A673 (cell line): ENCODE results near the gene PKP3. TPM values are rescaled to one million over a fixed set of nuclear protein-coding genes. Genes with fewer than 3 reads are reported as not detected.
"Not testable (repeated sequence)": the region's sequence is repeated elsewhere in the genome, so short reads cannot be mapped to it uniquely, and the experiment has no call there.

Experiments
- BruUV-seq: library from RNA; stranded (reverse); fragments of 400-500 nt; replicated peaks from 2 replicates; lab custom pipeline; 2021; lab: Mats Ljungman, UMichigan
- CTCF ChIA-PET: fragments of 300-600 bp; sonication (Branson Sonifier 250); formaldehyde crosslinking; loops from one replicate; lab custom pipeline; 2022; ENCODE audit warnings: antibody characterized with exemption; lab: Charles Lee
- POLR2A ChIA-PET: fragments of 300-600 bp; sonication (Branson Sonifier 250); formaldehyde crosslinking; loops from one replicate; lab custom pipeline; 2022; ENCODE audit warnings: antibody characterized with exemption; ENCODE audit not compliant: low non-redundant PET; lab: Charles Lee
- DNase-seq: peaks from one replicate; pipeline ENCODE4 v3.0.0-alpha.2; 2015; ENCODE audit warnings: low spot score
- H3K27ac ChIP-seq: fragments of 200-600 bp; sonication (generic); 2 replicates; pipeline ENCODE4 v1.5.1; 2016; ENCODE audit warnings: mixed run types, low read depth, mild to moderate bottlenecking, mixed read lengths, antibody characterized with exemption, low read length; ENCODE audit not compliant: poor library complexity, severe bottlenecking
- H3K27me3 ChIP-seq: fragments of 200-600 bp; sonication (generic); replicated peaks from 2 replicates; pipeline ENCODE4 v1.6.1; 2017; ENCODE audit warnings: mixed run types, low read depth, mild to moderate bottlenecking, mixed read lengths, antibody characterized with exemption, low read length; ENCODE audit not compliant: insufficient read depth, poor library complexity
- H3K36me3 ChIP-seq: fragments of 200-600 bp; sonication (generic); 2 replicates; pipeline ENCODE4 v1.6.1; 2016; ENCODE audit warnings: mixed run types, mild to moderate bottlenecking, mixed read lengths, antibody characterized with exemption, low read length; ENCODE audit not compliant: insufficient read depth, poor library complexity, severe bottlenecking
- H3K4me1 ChIP-seq: fragments of 200-600 bp; sonication (generic); 2 replicates; pipeline ENCODE4 v1.6.1; 2017; ENCODE audit warnings: mixed run types, mild to moderate bottlenecking, mixed read lengths, antibody characterized with exemption, low read length; ENCODE audit not compliant: insufficient read depth, poor library complexity, severe bottlenecking
- H3K4me3 ChIP-seq: fragments of 200-600 bp; sonication (generic); 2 replicates; pipeline ENCODE4 v1.5.1; 2016; ENCODE audit warnings: low read depth, mixed run types, mild to moderate bottlenecking, mixed read lengths, low read length; ENCODE audit not compliant: poor library complexity, severe bottlenecking
- H3K9me3 ChIP-seq: fragments of 200-600 bp; sonication (generic); 2 replicates; pipeline ENCODE4 v1.6.1; 2016; ENCODE audit warnings: mixed run types, low read depth, mild to moderate bottlenecking, mixed read lengths, antibody characterized with exemption, low read length; ENCODE audit not compliant: poor library complexity, severe bottlenecking
- CTCF ChIP-seq: fragments of 300-800, 200-600 bp; sonication (generic); conservative IDR thresholded peaks from 2 replicates; pipeline ENCODE4 v1.5.1; 2017; ENCODE audit warnings: low read depth, mild to moderate bottlenecking, antibody characterized with exemption, low read length, moderate library complexity, mixed read lengths
- EZH2 ChIP-seq: fragments of 200-600 bp; sonication (generic); IDR thresholded peaks from 2 replicates; pipeline ENCODE4 v1.6.1; 2017; ENCODE audit warnings: borderline replicate concordance, low read depth, mild to moderate bottlenecking, mixed read lengths, antibody characterized with exemption, low read length; ENCODE audit not compliant: poor library complexity, severe bottlenecking
- intact Hi-C: fragments of 100-400 bp; cut with micrococcal nuclease; formaldehyde crosslinking; loops from one replicate; pipeline ENCODE4 v1.10.0; 2022; ENCODE audit not compliant: unreplicated experiment
- total RNA-seq: library from RNA; stranded (reverse); gene quantifications from 2 replicates; pipeline ENCODE4 v1.2.3, GENCODE V29; 2021

Gene PKP3
- total RNA-seq, 1 experiment from 2014 or later: not detected

- TF ChIP-seq EZH2 (no peak), CTCF (no peak)
- DNase-seq: no peak
- H3K36me3 ChIP-seq: no peaks in the 10 kb centered on the region
- H3K27ac ChIP-seq: no peak overlapping the region
- intact Hi-C loops: no loop called here
- no peaks in the 10 kb centered on the region for H3K4me1 ChIP-seq
- no peak overlapping the region for H3K4me3 ChIP-seq
- POLR2A ChIA-PET: no interaction called here
- no TSS peak for BruUV-seq
- no peaks in the 10 kb centered on the region for H3K9me3 ChIP-seq
- CTCF ChIA-PET: no interaction called here
- H3K27me3 ChIP-seq: no peaks in the 10 kb centered on the region
These were observed 47.5 kb upstream of the PKP3 start for GRCh38 chr11:346529-346928.

GRCh38 chr11:349270-349954 is 44.6 kb upstream of the PKP3 start:
- H3K4me3 ChIP-seq, POLR2A ChIA-PET, CTCF ChIA-PET, BruUV-seq, H3K27ac ChIP-seq, H3K9me3 ChIP-seq, H3K36me3 ChIP-seq, DNase-seq, H3K27me3 ChIP-seq, intact Hi-C loops, H3K4me1 ChIP-seq: not testable (repeated sequence)

- CTCF ChIA-PET: interaction anchor here (0.7 kb wide), 1 partner anchor 219 kb away, joined by 3 read pairs; no protein-coding TSS in a partner anchor
These were observed 43.8 kb upstream of the PKP3 start for GRCh38 chr11:350033-350722.

GRCh38 chr11:350723-351255 is 43.2 kb upstream of the PKP3 start:
- CTCF ChIA-PET: interaction anchor here (0.7 kb wide), 1 partner anchor 218 kb away, joined by 3 read pairs; no protein-coding TSS in a partner anchor
- no peak for DNase-seq
- Histone ChIP-seq H3K4me3 (no peak overlapping the region), H3K27ac (no peak overlapping the region), H3K27me3 (no peaks in the 10 kb centered on the region), H3K4me1 (peaks cover 9% of the 10 kb centered on the region), H3K36me3 (no peaks in the 10 kb centered on the region), H3K9me3 (no peaks in the 10 kb centered on the region)
- POLR2A ChIA-PET: no interaction called here
- intact Hi-C loops: loop anchor here (10.0 kb wide), 2 partner anchors 46 to 96 kb away; partner anchors contain the start of gene IFITM2
- TF ChIP-seq CTCF: no peak
- TF ChIP-seq EZH2: no peak
- no TSS peak for BruUV-seq

More at GRCh38 chr11:350033-350722, 43.8 kb upstream of the PKP3 start:
- H3K27ac ChIP-seq, H3K4me3 ChIP-seq, H3K4me1 ChIP-seq, H3K9me3 ChIP-seq, POLR2A ChIA-PET, H3K36me3 ChIP-seq, H3K27me3 ChIP-seq, BruUV-seq, DNase-seq: not testable (repeated sequence)
- intact Hi-C loops: loop anchor here (10.0 kb wide), 2 partner anchors 45 to 95 kb away; partner anchors contain the start of gene IFITM2
